ENCODE results near the gene NIBAN1. TPM values are rescaled to one million over a fixed set of nuclear protein-coding genes. Genes with fewer than 3 reads are reported as not detected.

The NIBAN1 gene
- total and polyA plus RNA-seq, 2 of the 8 experiments (the other 6 are each of a cell fraction or from before 2014, with no cell fraction given): 5.7 to 15.2 TPM

GRCh38 chr1:184956999-184957700 lies 17.2 kb downstream of the NIBAN1 start:
- H3K4me2 ChIP-seq (ENCODE audit: insufficient read depth in 1 of 2, low read depth in 2 of 2, low read length in 2 of 2): no peak overlapping the region
- H3K36me3 ChIP-seq (ENCODE audit: control insufficient read depth in 2 of 4, insufficient read depth in 4 of 4, low read length in 3 of 4): no peaks in the 10 kb centered on the region
- no peak overlapping the region for H3K23ac ChIP-seq (ENCODE audit: insufficient read length)
- WGBS, 2 experiments (ENCODE audit: extremely low coverage in 1 of 2, insufficient coverage in 1 of 2, insufficient read length in 1 of 2, insufficient replicate concordance in 2 of 2, low coverage in 1 of 2, low lambda C conversion rate in 2 of 2, missing lambda C conversion rate in 1 of 2): 79% methylated on average over 4 of the region's 4 CpGs; no CpG with 5 or more reads in 1 of the 2 experiments
- no peak overlapping the region for H3K9ac ChIP-seq (replicated peaks in 1 of 4; ENCODE audit: extremely low read depth in 1 of 4, low read depth in 3 of 4, low read length in 3 of 4)
- no peak overlapping the region for H2BK15ac ChIP-seq (ENCODE audit: low read length)
- FAIRE-seq: no peak
- CTCF ChIA-PET (ENCODE audit: partially characterized antibody): interaction anchor here (0.8 to 4.4 kb wide), 4 partner anchors 14 to 151 kb away, joined by 3 to 20 read pairs (median 8); no protein-coding TSS in a partner anchor
- H2BK12ac ChIP-seq (ENCODE audit: low read depth, low read length): no peak overlapping the region
- no peak overlapping the region for H2BK120ac ChIP-seq (replicated peaks; ENCODE audit: low read depth, low read length)
- H4K91ac ChIP-seq (replicated peaks; ENCODE audit: insufficient read length, low read length): no peak overlapping the region
- no peak overlapping the region for H3K4ac ChIP-seq (replicated peaks; ENCODE audit: insufficient read length, low read depth, low read length)
- H3K79me2 ChIP-seq (ENCODE audit: control insufficient read depth in 1 of 2, insufficient read depth in 2 of 2, low read length in 2 of 2): peaks cover 0 to 3% of the 10 kb centered on the region in 2 experiments; a peak in 1 of 4 replicates
- H2BK20ac ChIP-seq (ENCODE audit: low read length): no peak overlapping the region
- H3K23me2 ChIP-seq (ENCODE audit: low read depth, low read length): no peaks in the 10 kb centered on the region
- no peak overlapping the region for H3K56ac ChIP-seq (replicated peaks; ENCODE audit: insufficient read length, low read depth, low read length)
- no peaks in the 10 kb centered on the region for H4K20me1 ChIP-seq (replicated peaks in 1 of 2; ENCODE audit: control insufficient read depth in 1 of 2, insufficient read depth in 2 of 2, low read length in 2 of 2)
- H4K5ac ChIP-seq (ENCODE audit: insufficient read length, low read depth, low read length): no peak overlapping the region
- no peak overlapping the region for H2BK5ac ChIP-seq (ENCODE audit: low read depth, low read length)
- H2AFZ ChIP-seq (ENCODE audit: low read length): no peak overlapping the region
- no peak overlapping the region for H4K8ac ChIP-seq (ENCODE audit: extremely low read depth, insufficient read depth, low read length)
- H3K4me1 ChIP-seq (replicated peaks in 1 of 4; ENCODE audit: control insufficient read depth in 3 of 4, insufficient read depth in 4 of 4, low read length in 3 of 4): no peaks in the 10 kb centered on the region
- DNase-seq (ENCODE audit: low read depth in 1 of 2, low spot score in 2 of 2): no peak
- H3K4me3 ChIP-seq (ENCODE audit: extremely low read depth in 1 of 4, insufficient read depth in 2 of 4, low read depth in 3 of 4, low read length in 4 of 4): no peak overlapping the region
- H3K27ac ChIP-seq (ENCODE audit: low read depth, low read length): no peak overlapping the region
- H3K27me3 ChIP-seq (replicated peaks in 1 of 4; ENCODE audit: control insufficient read depth in 3 of 4, extremely low read depth in 1 of 4, insufficient read depth in 3 of 4, low read length in 3 of 4): no peaks in the 10 kb centered on the region
- H3K79me1 ChIP-seq (ENCODE audit: low read depth, low read length): no peaks in the 10 kb centered on the region
- H3K18ac ChIP-seq (ENCODE audit: extremely low read depth, low read length): no peak overlapping the region
- no peak for TF ChIP-seq USF2 (IDR thresholded peaks at IDR 0.05; ENCODE audit: low read length)
- TF ChIP-seq POU5F1 (IDR thresholded peaks at IDR 0.05; ENCODE audit: low read depth, low read length): no peak
- TF ChIP-seq SIN3A (conservative IDR thresholded peaks at IDR 0.05 in 1 of 2, IDR thresholded peaks at IDR 0.05 in 1 of 2; ENCODE audit: low read depth in 1 of 2, low read length in 2 of 2): no peak
- TF ChIP-seq SP2 (IDR thresholded peaks at IDR 0.05; ENCODE audit: low read length): no peak
- no peak for TF ChIP-seq TBP (IDR thresholded peaks at IDR 0.05; ENCODE audit: low read depth, low read length)
- TF ChIP-seq CBX5 (IDR thresholded peaks at IDR 0.05; ENCODE audit: low read depth, low read length): no peak
- TF ChIP-seq TCF12 (IDR thresholded peaks at IDR 0.05; ENCODE audit: low read depth, low read length): no peak
- no peak for TF ChIP-seq MAFK (IDR thresholded peaks at IDR 0.05; ENCODE audit: low read depth, low read length)
- TF ChIP-seq BCL11A (IDR thresholded peaks at IDR 0.05; ENCODE audit: low read depth in 2 of 2, low read length in 2 of 2): no peak
- H3K9me3 ChIP-seq (ENCODE audit: insufficient read depth in 2 of 2, low read depth in 1 of 2, low read length in 1 of 2): no peaks in the 10 kb centered on the region
- H3K14ac ChIP-seq (ENCODE audit: insufficient read length): no peak overlapping the region
- POLR2A ChIA-PET (ENCODE audit: partially characterized antibody): interaction anchor here (1.6 to 4.0 kb wide), 2 partner anchors 9 to 16 kb away, joined by 6 to 23 read pairs; partner anchors contain the start of gene NIBAN1
- no peak overlapping the region for H2AK5ac ChIP-seq (ENCODE audit: low read depth, low read length)
